Kidney (tissue), 14 donors: Measurements from ENCODE around the gene ANKRD23. TPM values are rescaled to one million over a fixed set of nuclear protein-coding genes. Genes with fewer than 3 reads are reported as not detected.

Experiments
- DNase-seq, 5 donors: peaks; one replicate each; pipeline ENCODE4 v3.0.0-alpha.2; 2013 to 2020
- FAIRE-seq: peaks from 2 replicates; lab custom pipeline; 2012; peaks lifted over from hg19 to GRCh38; lab: Jason Lieb, UNC
- H3K27ac ChIP-seq, 2 donors: one replicate each; pipeline ENCODE4 v1.7.0; 2013; ENCODE audit warnings: low read depth in 2 of 2, low read length in 2 of 2, inconsistent platforms in 1 of 2
- H3K27me3 ChIP-seq: one replicate; pipeline ENCODE4 v1.7.1; 2013; ENCODE audit warnings: low read length, inconsistent platforms; ENCODE audit not compliant: control insufficient read depth, insufficient read depth
- H3K36me3 ChIP-seq, 3 donors: one replicate each; pipeline versions ENCODE4 v1.7.0 to v1.7.1; 2013; ENCODE audit warnings: low read length in 3 of 3, control low read depth in 1 of 3, inconsistent platforms in 1 of 3; ENCODE audit not compliant: insufficient read depth in 3 of 3, control insufficient read depth in 2 of 3
- H3K4me1 ChIP-seq, 3 donors: one replicate each; pipeline versions ENCODE4 v1.7.0 to v1.7.1; 2013; ENCODE audit warnings: low read length in 3 of 3, inconsistent platforms in 1 of 3, low read depth in 1 of 3; ENCODE audit not compliant: control insufficient read depth in 2 of 3, insufficient read depth in 2 of 3
- H3K4me3 ChIP-seq, 3 donors: one replicate each; pipeline versions ENCODE4 v1.7.0 to v1.8.1; 2013; ENCODE audit warnings: low read length in 3 of 3, control low read depth in 1 of 3, inconsistent platforms in 1 of 3
- H3K9ac ChIP-seq, 3 donors: one replicate each; pipeline versions ENCODE4 v1.7.0 to v1.7.1; 2013; ENCODE audit warnings: low read length in 3 of 3, control low read depth in 1 of 3, inconsistent platforms in 1 of 3
- H3K9me3 ChIP-seq, 3 donors: one replicate each; pipeline versions ENCODE4 v1.7.0 to v1.7.1; 2013; ENCODE audit warnings: low read length in 3 of 3, control low read depth in 1 of 3, inconsistent platforms in 1 of 3; ENCODE audit not compliant: control insufficient read depth in 2 of 3, insufficient read depth in 1 of 3
- CTCF ChIP-seq: IDR thresholded peaks from 3 replicates; pipeline ENCODE4 v1.5.1; 2012; ENCODE audit warnings: mild to moderate bottlenecking, moderate library complexity, borderline replicate concordance; ENCODE audit not compliant: insufficient read depth; ENCODE audit errors: extremely low read depth
- intact Hi-C: fragments of 100-400 bp; cut with DNase I; formaldehyde crosslinking; loops from one replicate; pipeline ENCODE4 v1.11.1; 2022
- polyA plus RNA-seq: library from polyadenylated mRNA; stranded (reverse); fragments of 350-450 nt; fragmentation: Illumina TruSeq; extraction: RNeasy Lipid Tissue Mini Kit (QIAGEN cat#74804); gene quantifications from one replicate; pipeline ENCODE4 v1.2.3, GENCODE V29; 2014; ENCODE audit warnings: low read depth, low replicate concordance; ENCODE audit not compliant: insufficient read depth
- total RNA-seq: library from RNA; stranded (reverse); fragmentation: NEBNext Ultra II Directional; extraction: Animal tissue kit (Norgen Biotek cat#: 25700); gene quantifications from one replicate; pipeline ENCODE4 v1.2.1, GENCODE V29; 2021
- donor health status: control.
- donor health status: control.
- donor health status: control.
- donor health status: control.
- donor health status: control.
- donor health status: DM: yes; HTN: yes; CAD: no.
- donor health status: Normal renal cell carcinoma (clear cell type).

Gene ANKRD23
- total and polyA plus RNA-seq, 2 donors from 2014 or later, result 1.6 to 4.0 TPM

- intact Hi-C loops, result no loop called here
- Histone ChIP-seq H3K9me3 (no peaks in the 10 kb centered on the region), H3K4me1 (peaks cover 0 to 6% (median 0%) of the 10 kb centered on the region in 3 donors), H3K27ac (no peak overlapping the region), H3K36me3 (no peaks in the 10 kb centered on the region), H3K4me3 (no peak overlapping the region), H3K27me3 (no peaks in the 10 kb centered on the region), H3K9ac (no peak overlapping the region)
- TF ChIP-seq CTCF, result no peak
- DNase-seq (no peak), FAIRE-seq (no peak)
These were observed 37.1 kb upstream of the ANKRD23 start for GRCh38 chr2:96880891-96881273.

- Histone ChIP-seq H3K9ac (no peak overlapping the region), H3K4me3 (no peak overlapping the region), H3K36me3 (no peaks in the 10 kb centered on the region), H3K9me3 (no peaks in the 10 kb centered on the region), H3K4me1 (peaks cover 0 to 2% (median under 1%) of the 10 kb centered on the region in 3 donors), H3K27ac (no peak overlapping the region), H3K27me3 (no peaks in the 10 kb centered on the region)
- TF ChIP-seq CTCF, result no peak
- intact Hi-C loops, result no loop called here
- DNase-seq (no peak), FAIRE-seq (no peak)
These were observed 35.8 kb upstream of the ANKRD23 start for GRCh38 chr2:96879545-96880040.

- DNase-seq, result no peak
- Histone ChIP-seq H3K27me3 (no peaks in the 10 kb centered on the region), H3K4me1 (peaks cover 0 to 6% (median 0%) of the 10 kb centered on the region in 3 donors), H3K9ac (no peak overlapping the region), H3K9me3 (no peaks in the 10 kb centered on the region), H3K4me3 (no peak overlapping the region), H3K27ac (no peak overlapping the region), H3K36me3 (no peaks in the 10 kb centered on the region)
- FAIRE-seq, result no peak
- no peak for TF ChIP-seq CTCF
- intact Hi-C loops, result no loop called here
These were observed 35.1 kb upstream of the ANKRD23 start for GRCh38 chr2:96878796-96879544.
